ENCODE measurements around the gene MRPL1.
"Not testable (repeated sequence)": the region's sequence is repeated elsewhere in the genome, so short reads cannot be mapped to it uniquely, and the experiment has no call there.

MRPL1 gene

DNA sequence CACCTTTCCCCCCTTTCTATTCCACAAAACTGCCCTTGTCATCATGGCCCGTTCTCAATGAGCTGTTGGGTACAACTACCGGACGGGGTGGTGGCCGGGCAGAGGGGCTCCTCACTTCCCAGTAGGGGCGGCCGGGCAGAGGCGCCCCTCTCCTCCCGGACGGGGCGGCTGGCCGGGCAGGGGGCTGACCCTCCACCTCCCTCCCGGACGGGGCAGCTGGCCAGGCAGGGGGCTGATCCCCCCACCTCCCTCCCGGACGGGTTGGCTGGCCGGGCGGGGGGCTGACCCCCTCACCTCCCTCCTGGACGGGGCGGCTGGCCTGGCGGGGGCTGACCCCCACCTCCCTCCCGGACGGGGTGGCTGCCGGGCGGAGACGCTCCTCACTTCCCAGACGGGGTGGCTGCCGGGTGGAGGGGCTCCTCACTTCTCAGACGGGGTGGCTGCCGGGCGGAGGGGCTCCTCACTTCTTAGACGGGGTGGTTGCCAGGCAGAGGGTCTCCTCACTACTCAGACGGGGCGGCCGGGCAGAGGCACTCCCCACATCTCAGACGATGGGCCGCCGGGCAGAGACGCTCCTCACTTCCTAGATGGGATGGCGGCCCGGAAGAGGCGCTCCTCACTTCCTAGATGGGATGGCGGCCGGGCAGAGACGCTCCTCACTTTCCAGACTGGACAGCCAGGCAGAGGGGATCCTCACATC, 121.1 kb downstream of the MRPL1 start:
- not testable (repeated sequence) for DNase-seq

DNA sequence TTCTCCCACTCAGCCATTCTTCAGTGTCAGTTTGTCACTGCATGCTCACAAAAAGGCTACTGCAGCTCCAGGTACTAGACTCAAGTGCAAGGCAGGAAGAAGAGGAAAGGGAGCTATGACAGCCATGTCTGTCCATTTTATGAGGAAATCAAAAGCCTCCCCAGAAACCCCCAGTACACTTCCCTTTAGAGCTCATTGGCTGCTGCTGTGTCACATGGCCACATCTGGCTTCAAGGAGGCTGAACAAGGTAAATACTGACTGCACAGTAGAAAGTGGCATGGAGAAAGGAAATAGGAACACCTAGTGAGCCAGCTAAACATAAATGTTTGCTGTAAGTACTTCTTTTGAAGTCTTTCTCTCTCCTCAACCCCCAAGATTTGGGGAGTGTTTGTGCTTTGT, 127.3 kb downstream of the MRPL1 start:
- DNase-seq, result no peak

DNA sequence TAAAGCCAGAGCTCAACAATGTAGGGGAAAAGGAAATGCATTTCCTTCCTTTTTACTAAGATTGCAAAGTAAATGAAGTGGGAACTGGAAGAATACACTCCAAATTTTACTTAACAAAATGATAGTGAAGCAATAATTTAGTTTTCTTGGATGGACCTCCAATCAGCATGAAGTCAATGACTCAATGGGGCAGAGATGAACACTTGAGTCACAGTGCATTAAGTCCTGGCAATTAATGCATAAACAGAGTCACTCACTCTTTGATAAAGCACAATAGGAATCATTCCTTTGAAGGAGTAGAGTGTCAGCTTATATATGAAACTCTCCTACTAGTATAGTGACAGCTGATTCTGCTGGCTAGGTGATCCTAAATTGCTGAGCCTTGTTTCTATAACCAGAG, 127.8 kb downstream of the MRPL1 start:
- no peak for DNase-seq

DNA sequence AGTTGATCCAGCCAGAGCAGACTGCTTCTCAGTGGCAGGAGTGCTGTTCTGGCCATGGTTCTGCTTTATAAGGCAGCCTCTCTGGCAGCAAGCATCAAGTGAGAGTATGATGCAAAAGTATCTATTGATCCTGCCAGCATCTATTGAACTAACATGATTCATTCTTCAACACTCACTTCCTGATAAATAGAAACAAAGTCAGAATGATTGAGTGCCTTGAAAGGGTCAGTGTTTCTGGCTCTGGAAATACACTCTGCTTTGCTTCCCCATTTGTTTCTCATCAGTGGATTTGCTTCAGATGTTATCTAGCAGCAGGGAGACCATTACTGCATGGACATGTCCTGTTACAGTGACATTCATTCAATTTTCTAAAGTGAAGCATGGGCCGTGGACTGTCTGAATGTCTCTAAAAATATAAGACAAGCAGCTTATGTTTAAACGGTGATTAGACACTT, 128.3 kb downstream of the MRPL1 start:
- DNase-seq, result no peak

DNA sequence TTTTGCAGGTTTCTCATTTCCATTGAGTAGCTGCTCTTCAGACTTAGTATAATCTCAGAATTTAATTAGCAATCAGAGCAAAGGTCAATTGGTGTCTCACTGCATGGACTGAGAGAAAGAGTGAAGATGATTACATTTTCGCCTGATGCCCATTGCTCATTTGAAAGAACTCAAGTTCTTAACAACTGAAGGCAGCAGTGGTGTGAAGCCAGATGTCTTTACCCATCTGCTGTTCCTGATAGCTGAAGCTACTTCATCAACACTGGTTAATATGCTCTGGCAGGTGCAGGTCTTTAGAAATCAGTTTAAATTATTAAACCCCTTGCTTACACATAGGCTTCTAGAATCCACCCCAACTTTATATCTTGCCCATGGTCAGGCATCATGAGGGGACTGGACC, 130.0 kb downstream of the MRPL1 start:
- no peak for DNase-seq

DNA sequence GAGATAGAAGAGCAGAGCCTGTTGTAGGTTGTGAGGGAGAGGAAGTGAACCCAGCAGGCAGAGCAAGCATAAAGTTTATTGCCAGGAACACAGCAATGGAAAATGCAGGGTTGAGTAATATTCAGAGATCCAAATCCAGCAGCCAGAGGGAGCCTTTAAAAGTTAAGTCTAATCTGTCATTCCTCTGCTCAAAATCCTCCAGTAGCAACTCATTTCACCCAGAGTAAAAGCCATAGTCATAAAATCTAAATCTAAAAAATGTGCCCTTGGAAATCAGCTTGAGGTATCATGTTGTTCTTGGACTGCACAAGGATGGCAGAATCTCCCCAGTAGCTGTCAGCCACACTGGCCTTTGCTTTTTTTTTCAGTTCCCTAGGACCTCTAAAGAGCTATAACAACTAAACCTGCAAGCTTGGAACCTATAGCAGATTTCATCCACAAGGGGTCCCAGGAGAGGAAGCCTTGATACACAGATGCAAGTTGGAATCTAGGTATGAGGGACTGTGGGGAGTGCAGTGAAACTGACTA, 131.6 kb downstream of the MRPL1 start:
- DNase-seq, result no peak

DNA sequence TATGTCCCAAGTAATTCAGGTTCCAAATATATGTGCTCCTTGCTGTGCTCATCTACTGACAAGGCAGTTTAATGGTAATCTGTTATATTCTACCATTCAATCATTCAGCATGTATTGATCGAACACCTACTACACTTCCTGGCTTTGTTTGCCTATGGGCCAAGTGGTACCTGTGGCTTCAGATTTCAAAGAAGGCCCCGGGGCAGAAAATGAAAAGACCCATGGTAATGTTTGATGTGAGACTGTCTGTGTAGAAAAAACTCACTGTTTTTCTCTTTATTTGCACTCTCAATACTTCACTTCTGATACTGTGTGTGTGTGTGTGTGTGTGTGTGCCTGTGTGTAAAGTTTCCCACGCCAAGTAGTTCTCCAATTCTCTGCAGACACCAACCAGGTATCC, 133.4 kb downstream of the MRPL1 start:
- no peak for DNase-seq

DNA sequence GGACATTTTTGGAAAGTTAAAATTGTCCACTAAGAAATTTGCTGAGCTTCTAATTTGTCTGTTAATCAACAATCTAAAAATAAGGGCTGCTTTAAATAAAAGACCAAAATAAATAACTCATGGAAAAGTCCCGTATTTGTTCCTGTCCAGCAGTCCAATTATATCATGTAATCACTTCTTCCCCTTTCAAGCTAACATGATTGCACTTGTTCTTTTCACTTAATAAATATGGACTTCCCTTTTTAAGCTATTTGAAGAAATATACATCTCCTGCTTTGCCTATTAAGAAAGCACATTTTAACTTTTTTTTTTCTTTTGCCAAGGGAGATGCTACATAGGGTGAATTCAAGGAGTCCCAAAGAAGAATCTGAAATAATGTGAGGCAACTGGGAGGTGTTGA, 138.9 kb downstream of the MRPL1 start:
- DNase-seq, result no peak

DNA sequence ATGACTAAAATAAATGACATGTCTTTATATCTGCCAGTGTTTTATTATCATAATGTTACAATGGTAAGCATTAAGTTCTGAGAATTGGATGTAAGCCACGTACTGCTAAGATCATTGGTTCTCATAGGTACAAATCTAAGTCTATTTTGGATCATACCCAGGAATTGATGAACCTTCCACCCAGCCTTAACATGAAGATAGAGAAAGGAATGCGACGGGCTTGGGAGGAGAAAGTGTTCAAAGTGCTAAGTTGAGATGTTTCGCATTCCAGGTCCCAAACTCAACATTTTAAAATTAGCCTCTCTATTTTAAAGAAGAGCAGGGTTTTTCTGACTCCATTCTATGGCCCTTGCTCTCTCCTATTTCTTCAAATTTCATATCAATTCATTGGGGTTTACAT, 139.6 kb downstream of the MRPL1 start:
- no peak for DNase-seq

Data from T-helper 1 cell (primary cell).